ENCODE measurements around the gene PSMB10. TPM values are rescaled to one million over a fixed set of nuclear protein-coding genes. Genes with fewer than 3 reads are reported as not detected.

Gene PSMB10
- total RNA-seq, 2 donors from 2014 or later, result 16.2 to 26.7 TPM

DNA sequence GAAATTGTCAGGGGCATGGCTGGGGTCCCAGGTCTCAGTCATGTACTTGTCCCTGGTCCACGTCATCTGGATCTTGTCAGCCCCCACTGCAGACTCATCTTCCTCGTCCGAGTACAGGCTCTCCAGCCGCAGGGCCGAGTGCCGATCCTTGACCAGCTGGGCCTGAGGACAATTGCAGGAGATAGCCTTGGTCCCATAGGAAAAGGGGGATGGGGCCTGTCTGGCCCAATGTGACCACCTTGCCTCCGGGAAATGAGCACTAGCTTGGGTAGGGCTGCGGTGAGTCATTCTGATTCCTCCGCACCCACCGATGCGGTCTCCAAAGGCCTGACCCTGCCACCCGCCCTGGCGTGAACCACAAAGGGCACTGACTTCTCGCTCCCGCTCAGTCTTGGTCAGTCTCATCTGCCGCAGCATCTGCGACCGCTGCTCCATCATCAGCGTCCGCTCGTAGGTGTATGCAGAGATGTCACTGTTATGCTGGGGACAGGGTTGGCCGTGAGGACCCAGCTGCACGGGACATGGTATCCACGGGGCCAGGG, 8.8 kb upstream of the PSMB10 start:
- 85 to 96% methylated on average over 12 to 24 of the region's 24 CpGs for WGBS, 2 donors
- no peak for ATAC-seq
- H3K9me3 ChIP-seq, result no peaks in the 10 kb centered on the region
- H3K27ac ChIP-seq, result peak overlapping the region in 1 of 4 donors; percentile 42
- H3K4me3 ChIP-seq, result no peak overlapping the region
- TF ChIP-seq, protein P1, sequence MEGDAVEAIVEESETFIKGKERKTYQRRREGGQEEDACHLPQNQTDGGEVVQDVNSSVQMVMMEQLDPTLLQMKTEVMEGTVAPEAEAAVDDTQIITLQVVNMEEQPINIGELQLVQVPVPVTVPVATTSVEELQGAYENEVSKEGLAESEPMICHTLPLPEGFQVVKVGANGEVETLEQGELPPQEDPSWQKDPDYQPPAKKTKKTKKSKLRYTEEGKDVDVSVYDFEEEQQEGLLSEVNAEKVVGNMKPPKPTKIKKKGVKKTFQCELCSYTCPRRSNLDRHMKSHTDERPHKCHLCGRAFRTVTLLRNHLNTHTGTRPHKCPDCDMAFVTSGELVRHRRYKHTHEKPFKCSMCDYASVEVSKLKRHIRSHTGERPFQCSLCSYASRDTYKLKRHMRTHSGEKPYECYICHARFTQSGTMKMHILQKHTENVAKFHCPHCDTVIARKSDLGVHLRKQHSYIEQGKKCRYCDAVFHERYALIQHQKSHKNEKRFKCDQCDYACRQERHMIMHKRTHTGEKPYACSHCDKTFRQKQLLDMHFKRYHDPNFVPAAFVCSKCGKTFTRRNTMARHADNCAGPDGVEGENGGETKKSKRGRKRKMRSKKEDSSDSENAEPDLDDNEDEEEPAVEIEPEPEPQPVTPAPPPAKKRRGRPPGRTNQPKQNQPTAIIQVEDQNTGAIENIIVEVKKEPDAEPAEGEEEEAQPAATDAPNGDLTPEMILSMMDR (IDR thresholded peaks at IDR 0.05), result no peak
- TF ChIP-seq POLR2A (IDR thresholded peaks at IDR 0.05), result no peak
- DNase-seq, result no peak
- H3K27me3 ChIP-seq, result no peaks in the 10 kb centered on the region
- peaks cover 0 to 11% of the 10 kb centered on the region in 2 donors for H3K36me3 ChIP-seq (replicated peaks in 1 of 2; ENCODE audit: insufficient read depth in 1 of 2, low read depth in 2 of 2)
- intact Hi-C loops (cut with DNase I), result no loop called here
- H3K4me1 ChIP-seq, result peaks cover under 1% of the 10 kb centered on the region

DNA sequence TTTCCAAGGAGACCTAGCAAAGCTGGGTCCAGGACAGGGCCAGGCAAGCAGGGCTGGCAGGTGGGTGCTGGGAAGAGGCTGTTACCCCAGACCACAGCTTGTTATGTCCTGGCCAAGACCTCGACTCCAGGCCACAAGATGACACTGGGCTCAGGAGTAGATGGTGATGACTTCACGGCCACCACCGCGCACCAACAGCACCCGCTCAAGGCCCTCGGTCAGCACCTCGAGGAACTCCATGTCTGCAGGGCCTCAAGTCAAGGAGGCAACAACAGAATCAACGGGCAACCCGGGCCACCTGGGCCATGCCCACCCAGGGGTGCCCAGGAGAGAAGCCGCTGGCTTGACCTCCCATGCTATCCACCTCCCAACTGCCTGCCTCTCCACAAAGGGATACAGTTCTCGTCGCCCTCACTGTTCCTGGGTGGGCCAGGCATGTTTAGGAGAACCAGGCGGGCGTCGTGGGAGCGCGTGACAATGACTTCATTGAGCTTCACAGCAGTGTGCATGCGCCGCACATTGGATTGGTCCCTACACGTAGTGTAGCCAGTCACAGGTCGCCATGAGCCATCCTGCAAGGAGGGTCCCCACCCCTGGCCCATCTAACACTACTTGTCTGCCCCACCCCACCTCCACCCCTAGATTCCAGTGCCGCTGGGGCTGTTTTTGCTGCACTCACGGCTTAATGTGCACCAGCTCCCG, 8.2 kb upstream of the PSMB10 start:
- no peaks in the 10 kb centered on the region for H3K27me3 ChIP-seq
- 92 to 95% methylated on average over 4 to 24 of the region's 24 CpGs for WGBS, 2 donors
- no peak overlapping the region for H3K4me3 ChIP-seq
- TF ChIP-seq, protein P1 (IDR thresholded peaks at IDR 0.05), result no peak
- TF ChIP-seq POLR2A (IDR thresholded peaks at IDR 0.05), result no peak
- no peaks in the 10 kb centered on the region for H3K9me3 ChIP-seq
- H3K4me1 ChIP-seq, result peaks cover 6% of the 10 kb centered on the region
- intact Hi-C loops (cut with DNase I), result no loop called here
- no peak for ATAC-seq
- no peak for DNase-seq
- H3K36me3 ChIP-seq (replicated peaks in 1 of 2; ENCODE audit: insufficient read depth in 1 of 2, low read depth in 2 of 2), result peaks cover 0 to 11% of the 10 kb centered on the region in 2 donors
- peak overlapping the region in 1 of 4 donors; percentile 42 for H3K27ac ChIP-seq

DNA sequence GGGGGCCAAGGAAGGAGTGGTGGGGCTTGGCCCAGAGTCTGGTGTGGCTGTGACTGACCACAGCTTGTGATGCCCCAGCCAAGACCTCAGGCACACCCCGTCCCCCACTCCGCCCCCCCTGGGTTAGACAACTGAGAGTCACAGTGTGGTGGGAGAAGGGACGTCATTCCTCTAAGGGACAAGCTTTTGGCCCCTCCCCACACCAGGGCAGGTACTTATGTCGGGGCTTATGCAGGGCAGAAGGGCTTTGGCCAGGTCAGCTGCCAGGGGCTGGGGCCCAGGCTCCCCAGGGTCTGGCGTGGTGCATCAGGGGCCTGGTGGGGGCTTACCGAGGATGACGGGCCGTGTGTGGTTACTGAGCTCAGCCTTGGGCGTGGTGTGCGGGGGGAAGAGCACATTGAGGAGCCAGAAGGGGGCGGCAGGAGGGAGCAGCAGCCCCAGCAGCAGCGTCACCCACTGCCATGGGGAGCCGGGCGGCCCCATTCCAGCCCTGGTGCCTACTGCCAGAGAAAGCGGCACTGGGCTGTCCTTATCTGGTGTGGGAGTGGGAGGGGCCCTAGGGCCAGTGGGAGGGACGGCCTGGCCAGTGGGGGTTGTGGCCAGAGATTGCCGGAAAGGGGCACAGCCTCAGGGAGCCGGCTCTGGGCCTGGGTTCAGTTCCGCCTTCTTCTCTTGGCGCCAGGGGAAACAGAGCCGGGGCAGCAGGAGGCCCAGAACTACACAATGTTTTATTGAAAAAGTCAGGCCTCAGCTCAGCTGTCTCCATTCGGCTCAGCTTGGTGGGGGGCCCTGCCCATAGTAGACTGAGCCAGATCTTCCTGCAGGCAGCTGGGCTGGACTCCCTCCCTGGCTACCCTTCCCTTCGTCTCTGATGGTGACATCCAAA, 7.2 kb upstream of the PSMB10 start, which contains the start of gene LCAT:
Gene LCAT (minus strand): TSS at position 502 of the 886 bp plus-strand sequence. CDS start 19 bp downstream, at position 483.
- peak within 1 kb of the TSS in 1 of 4 donors; percentile 42 for H3K27ac ChIP-seq
- peaks cover 0 to 11% of the 10 kb centered on the region in 2 donors for H3K36me3 ChIP-seq (replicated peaks in 1 of 2; ENCODE audit: insufficient read depth in 1 of 2, low read depth in 2 of 2)
- no peak for TF ChIP-seq POLR2A (IDR thresholded peaks at IDR 0.05)
- TF ChIP-seq, protein P1 (IDR thresholded peaks at IDR 0.05), result no peak
- DNase-seq (no peak), ATAC-seq (no peak)
- WGBS, 2 donors, result 74 to 83% methylated on average over 13 to 22 of the region's 23 CpGs
- intact Hi-C loops (cut with DNase I), result no loop called here
- H3K27me3 ChIP-seq, result no peaks in the 10 kb centered on the region
- peaks cover 11% of the 10 kb centered on the region for H3K4me1 ChIP-seq
- no peak within 1 kb of the TSS for H3K4me3 ChIP-seq
- H3K9me3 ChIP-seq, result no peaks in the 10 kb centered on the region

DNA sequence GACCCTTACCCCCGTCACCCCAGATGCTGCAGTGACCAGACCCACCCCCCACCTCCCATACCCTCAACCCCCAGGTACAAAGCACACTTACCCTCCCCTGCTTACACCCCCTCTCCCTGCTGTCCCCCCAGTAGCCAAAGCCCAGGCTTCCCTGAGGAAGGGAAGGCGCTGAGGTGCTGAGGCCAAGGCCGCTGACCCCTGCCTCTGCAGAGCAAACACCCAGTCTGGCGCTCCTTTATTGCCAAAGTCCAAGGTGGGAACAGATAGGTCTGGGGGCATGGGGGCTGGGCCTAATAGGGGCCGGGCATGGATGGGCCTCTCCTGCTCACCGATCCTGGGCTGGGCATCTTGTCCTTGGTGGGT, 6.6 kb upstream of the PSMB10 start:
- H3K27ac ChIP-seq, result no peak overlapping the region
- no peaks in the 10 kb centered on the region for H3K27me3 ChIP-seq
- WGBS, 2 donors, result 93% methylated on average over 4 of the region's 6 CpGs; no CpG with 5 or more reads in 1 of the 2 donors
- H3K4me1 ChIP-seq, result peaks cover 11% of the 10 kb centered on the region
- no peak overlapping the region for H3K4me3 ChIP-seq
- DNase-seq (no peak), ATAC-seq (no peak)
- TF ChIP-seq, protein P1 (IDR thresholded peaks at IDR 0.05), result no peak
- no peak for TF ChIP-seq POLR2A (IDR thresholded peaks at IDR 0.05)
- H3K9me3 ChIP-seq, result no peaks in the 10 kb centered on the region
- intact Hi-C loops (cut with DNase I), result no loop called here
- peaks cover 0 to 9% of the 10 kb centered on the region in 2 donors for H3K36me3 ChIP-seq (replicated peaks in 1 of 2; ENCODE audit: insufficient read depth in 1 of 2, low read depth in 2 of 2)

All from body of pancreas (tissue), 4 donors.